Parathyroid adenoma (tissue), 2 donors: ENCODE measurements around the gene HSPA12A.

Source experiments
- H2AFZ ChIP-seq: fragments of 300-600 bp; sonication (generic); one replicate; pipeline ENCODE4 v1.7.0; 2017; ENCODE audit warnings: antibody characterized with exemption, mild to moderate bottlenecking
- H3K27ac ChIP-seq: fragments of 300-600 bp; sonication (generic); one replicate; pipeline ENCODE4 v1.7.0; 2017
- H3K27me3 ChIP-seq: fragments of 300-600 bp; sonication (generic); one replicate; pipeline ENCODE4 v1.7.0; 2017; ENCODE audit warnings: low read length; ENCODE audit not compliant: control insufficient read depth, insufficient read depth
- H3K36me3 ChIP-seq: fragments of 300-600 bp; sonication (generic); one replicate; pipeline ENCODE4 v1.7.0; 2017; ENCODE audit warnings: low read length; ENCODE audit not compliant: control insufficient read depth, insufficient read depth
- H3K4me1 ChIP-seq: fragments of 300-600 bp; sonication (generic); one replicate; pipeline ENCODE4 v1.7.0; 2017; ENCODE audit warnings: control low read depth
- H3K4me2 ChIP-seq: fragments of 300-600 bp; sonication (generic); one replicate; pipeline ENCODE4 v1.7.0; 2017; ENCODE audit warnings: low read length
- H3K4me3 ChIP-seq: fragments of 300-600 bp; sonication (generic); one replicate; pipeline ENCODE4 v1.7.0; 2017; ENCODE audit warnings: low read depth, low read length
- H3K79me2 ChIP-seq: fragments of 300-600 bp; sonication (generic); one replicate; pipeline ENCODE4 v1.7.0; 2017; ENCODE audit warnings: control low read depth
- H3K9ac ChIP-seq: fragments of 300-600 bp; sonication (generic); one replicate; pipeline ENCODE4 v1.7.0; 2017; ENCODE audit warnings: mild to moderate bottlenecking
- H3K9me3 ChIP-seq: fragments of 300-600 bp; sonication (generic); one replicate; pipeline ENCODE4 v1.7.0; 2017; ENCODE audit warnings: low read length; ENCODE audit not compliant: control insufficient read depth
- CTCF ChIP-seq: fragments of 300-600 bp; sonication (generic); IDR thresholded peaks from one replicate; pipeline ENCODE4 v1.7.0; 2017; ENCODE audit warnings: antibody characterized with exemption, mild to moderate bottlenecking
- donor health status: primary hyperparathyroidism.

The HSPA12A gene

DNA sequence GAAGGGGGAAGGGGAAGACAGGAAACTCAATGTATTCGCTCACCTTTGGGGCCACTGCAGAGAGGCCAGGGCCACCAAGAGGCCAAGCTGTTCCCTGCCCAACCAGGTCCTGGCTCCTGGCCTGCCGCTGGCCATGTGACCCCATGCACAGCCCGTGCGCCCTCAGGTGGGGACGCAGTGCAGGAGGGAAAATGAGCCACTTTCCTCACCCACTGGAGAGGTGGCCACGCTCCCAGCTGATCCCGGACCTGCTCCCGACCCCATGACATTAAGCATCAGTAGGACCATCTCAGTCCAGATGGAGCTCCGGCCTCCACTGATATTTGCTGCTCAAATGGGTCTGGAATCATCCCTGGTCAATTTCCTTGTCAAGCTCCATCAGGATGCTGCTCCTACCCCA is 40.2 kb downstream of the HSPA12A start:
- no peak overlapping the region for H3K9ac ChIP-seq
- no peaks in the 10 kb centered on the region for H3K79me2 ChIP-seq
- H3K9me3 ChIP-seq, result no peaks in the 10 kb centered on the region
- no peak overlapping the region for H3K27ac ChIP-seq
- no peaks in the 10 kb centered on the region for H3K4me1 ChIP-seq
- H3K36me3 ChIP-seq, result no peaks in the 10 kb centered on the region
- TF ChIP-seq CTCF, result no peak
- no peak overlapping the region for H3K4me3 ChIP-seq
- H3K27me3 ChIP-seq, result no peaks in the 10 kb centered on the region
- no peak overlapping the region for H3K4me2 ChIP-seq
- H2AFZ ChIP-seq, result no peak overlapping the region

- Histone ChIP-seq H3K4me1 (no peaks in the 10 kb centered on the region), H3K4me2 (no peak overlapping the region), H3K36me3 (no peaks in the 10 kb centered on the region), H2AFZ (no peak overlapping the region), H3K27me3 (no peaks in the 10 kb centered on the region), H3K27ac (no peak overlapping the region), H3K9me3 (no peaks in the 10 kb centered on the region), H3K9ac (no peak overlapping the region), H3K79me2 (no peaks in the 10 kb centered on the region), H3K4me3 (no peak overlapping the region)
- TF ChIP-seq CTCF, result no peak
Measured at GRCh38 chr10:116699471-116700150, 42.8 kb downstream of the HSPA12A start.

- H2AFZ ChIP-seq, result no peak overlapping the region
- H3K4me2 ChIP-seq, result no peak overlapping the region
- H3K27ac ChIP-seq, result no peak overlapping the region
- no peaks in the 10 kb centered on the region for H3K36me3 ChIP-seq
- no peaks in the 10 kb centered on the region for H3K79me2 ChIP-seq
- TF ChIP-seq CTCF, result no peak
- H3K27me3 ChIP-seq, result no peaks in the 10 kb centered on the region
- no peak overlapping the region for H3K9ac ChIP-seq
- H3K4me1 ChIP-seq, result peaks cover 3% of the 10 kb centered on the region
- H3K9me3 ChIP-seq, result no peaks in the 10 kb centered on the region
- no peak overlapping the region for H3K4me3 ChIP-seq
Measured at GRCh38 chr10:116699049-116699448, 43.3 kb downstream of the HSPA12A start.

- no peak overlapping the region for H2AFZ ChIP-seq
- no peak for TF ChIP-seq CTCF
- H3K27me3 ChIP-seq, result no peaks in the 10 kb centered on the region
- no peaks in the 10 kb centered on the region for H3K79me2 ChIP-seq
- H3K9ac ChIP-seq, result no peak overlapping the region
- H3K4me1 ChIP-seq, result peaks cover 5% of the 10 kb centered on the region
- no peak overlapping the region for H3K4me2 ChIP-seq
- no peak overlapping the region for H3K27ac ChIP-seq
- H3K36me3 ChIP-seq, result no peaks in the 10 kb centered on the region
- no peaks in the 10 kb centered on the region for H3K9me3 ChIP-seq
- no peak overlapping the region for H3K4me3 ChIP-seq
Measured at GRCh38 chr10:116698364-116698763, 44.0 kb downstream of the HSPA12A start.

- H3K36me3 ChIP-seq, result no peaks in the 10 kb centered on the region
- no peak overlapping the region for H3K27ac ChIP-seq
- no peaks in the 10 kb centered on the region for H3K9me3 ChIP-seq
- no peak overlapping the region for H3K4me2 ChIP-seq
- no peaks in the 10 kb centered on the region for H3K79me2 ChIP-seq
- peaks cover 5% of the 10 kb centered on the region for H3K4me1 ChIP-seq
- H3K4me3 ChIP-seq, result no peak overlapping the region
- no peak overlapping the region for H2AFZ ChIP-seq
- no peak for TF ChIP-seq CTCF
- H3K27me3 ChIP-seq, result no peaks in the 10 kb centered on the region
- H3K9ac ChIP-seq, result no peak overlapping the region
Measured at GRCh38 chr10:116697816-116698215, 44.5 kb downstream of the HSPA12A start.
